HCT116 (cell line): Measurements from ENCODE around the gene PAX2. TPM values are rescaled to one million over a fixed set of nuclear protein-coding genes. Genes with fewer than 3 reads are reported as not detected.
A peak's percentile ranks its signal among the peaks of the same experiment; 100 is the strongest.

Source experiments
- ATAC-seq: fragments of 200-7000 bp; cut with Tn5 transposase; 2 replicates; pipeline ENCODE4 v1.9.1; 2020; ENCODE audit warnings: mild to moderate bottlenecking, moderate library complexity
- BruUV-seq: library from RNA; stranded (reverse); fragments of 400-500 nt; replicated peaks from 2 replicates; lab custom pipeline; 2021; lab: Mats Ljungman, UMichigan
- CTCF ChIA-PET: fragments of 300-600 bp; sonication (Branson Sonifier 250); formaldehyde crosslinking; loops from one replicate; lab custom pipeline; 2021; ENCODE audit warnings: antibody characterized with exemption; lab: Charles Lee
- POLR2A ChIA-PET: fragments of 300-600, 350-600 bp; sonication (Branson Sonifier 250); formaldehyde crosslinking; loops from one replicate; lab custom pipeline; 2021; ENCODE audit warnings: antibody characterized with exemption; lab: Charles Lee
- RAD21 ChIA-PET, 2 experiments: fragments of 300-600 bp; sonication (Branson Sonifier 250); formaldehyde crosslinking; loops; one replicate each; lab custom pipeline; 2023; ENCODE audit warnings: low total read pairs in 2 of 2; ENCODE audit not compliant: uncharacterized antibody in 2 of 2, unreplicated experiment in 2 of 2, low non-redundant PET in 1 of 2; lab: Charles Lee
- DNase-seq: peaks from one replicate; pipeline ENCODE4 v3.0.0-alpha.2; 2010; ENCODE audit warnings: low read depth, low spot score
- H2AFZ ChIP-seq: fragments of 200-600 bp; shearing (Covaris generic), sonication (generic); 2 replicates; pipeline ENCODE4 v1.6.1; 2017; ENCODE audit warnings: low read depth, mixed run types, mixed read lengths, antibody characterized with exemption, low read length; ENCODE audit not compliant: poor library complexity, severe bottlenecking
- H3K27ac ChIP-seq: 2 replicates; pipeline ENCODE4 v1.5.1; 2012; ENCODE audit warnings: low read depth, low read length
- H3K27me3 ChIP-seq: fragments of 200-600 bp; sonication (generic); 2 replicates; pipeline ENCODE4 v1.6.1; 2016; ENCODE audit warnings: mixed run types, low read length, mixed read lengths; ENCODE audit not compliant: insufficient read depth
- H3K36me3 ChIP-seq, 2 experiments: fragments of 200-500 bp in 1 of 2; fragments of 200-600 bp in 1 of 2; sonication (Bioruptor generic) in 1 of 2; sonication (generic) in 1 of 2; 2 replicates each; pipeline versions ENCODE4 v1.5.1 to v1.6.1; 2014 to 2016; ENCODE audit warnings: low read length in 2 of 2, inconsistent platforms in 1 of 2, mixed read lengths in 1 of 2, mixed run types in 1 of 2; ENCODE audit not compliant: insufficient read depth in 2 of 2, control insufficient read depth in 1 of 2
- H3K4me1 ChIP-seq, 2 experiments: fragments of 200-600 bp in 1 of 2; sonication (generic) in 1 of 2; 2 replicates each; pipeline versions ENCODE4 v1.5.1 to v1.6.1; 2012 to 2017; ENCODE audit warnings: low read length in 2 of 2, inconsistent platforms in 1 of 2, mild to moderate bottlenecking in 1 of 2, mixed read lengths in 1 of 2, mixed run types in 1 of 2, moderate library complexity in 1 of 2; ENCODE audit not compliant: insufficient read depth in 2 of 2, control insufficient read depth in 1 of 2
- H3K4me2 ChIP-seq: fragments of 200-600 bp; sonication (generic); 2 replicates; pipeline ENCODE4 v1.6.1; 2017; ENCODE audit warnings: mixed run types, low read length, mixed read lengths
- H3K4me3 ChIP-seq, 2 experiments: fragments of 200-600 bp in 1 of 2; sonication (generic) in 1 of 2; replicated peaks in 1 of 2; 2 replicates each; pipeline ENCODE4 v1.5.1; 2011 to 2016; ENCODE audit warnings: low read length in 2 of 2, control low read depth in 1 of 2, low read depth in 1 of 2, mild to moderate bottlenecking in 1 of 2, mixed read lengths in 1 of 2, mixed run types in 1 of 2
- H3K79me2 ChIP-seq: fragments of 200-600 bp; sonication (generic); 2 replicates; pipeline ENCODE4 v1.6.1; 2017; ENCODE audit warnings: mild to moderate bottlenecking, mixed run types, low read length, moderate library complexity, mixed read lengths; ENCODE audit not compliant: insufficient read depth
- H3K9ac ChIP-seq: fragments of 200-600 bp; sonication (generic); 2 replicates; pipeline ENCODE4 v1.6.1; 2016; ENCODE audit warnings: low read length, mixed read lengths
- H3K9me2 ChIP-seq: fragments of 200-600 bp; sonication (generic), shearing (Covaris generic); 2 replicates; pipeline ENCODE4 v1.6.1; 2017; ENCODE audit warnings: mixed run types, mild to moderate bottlenecking, moderate library complexity; ENCODE audit not compliant: insufficient read depth
- H3K9me3 ChIP-seq, 2 experiments: fragments of 200-500 bp in 1 of 2; fragments of 200-600 bp in 1 of 2; sonication (Bioruptor generic) in 1 of 2; sonication (generic) in 1 of 2; 2 replicates each; pipeline ENCODE4 v1.6.1; 2014 to 2017; ENCODE audit warnings: low read length in 2 of 2, mixed read lengths in 2 of 2, inconsistent platforms in 1 of 2, low read depth in 1 of 2, mild to moderate bottlenecking in 1 of 2, mixed run types in 1 of 2, moderate library complexity in 1 of 2; ENCODE audit not compliant: control insufficient read depth in 1 of 2, insufficient read depth in 1 of 2
- H4K20me1 ChIP-seq: fragments of 200-600 bp; sonication (generic), shearing (Covaris generic); 2 replicates; pipeline ENCODE4 v1.6.1; 2017; ENCODE audit warnings: mixed run types, mild to moderate bottlenecking, moderate library complexity; ENCODE audit not compliant: insufficient read depth
- CEBPB ChIP-seq: IDR thresholded peaks from 2 replicates; pipeline ENCODE4 v1.6.1; 2012; ENCODE audit warnings: low read depth
- EGR1 ChIP-seq: IDR thresholded peaks from 2 replicates; pipeline ENCODE4 v1.6.1; 2012; ENCODE audit warnings: low read depth
- JUND ChIP-seq: IDR thresholded peaks from 2 replicates; pipeline ENCODE4 v1.6.1; 2012
- SIN3A ChIP-seq: IDR thresholded peaks from 2 replicates; pipeline ENCODE4 v1.6.1; 2012; ENCODE audit warnings: low read depth
- SP1 ChIP-seq: IDR thresholded peaks from 2 replicates; pipeline ENCODE4 v1.6.1; 2012; ENCODE audit warnings: low read depth
- SRF ChIP-seq: IDR thresholded peaks from 2 replicates; pipeline ENCODE4 v1.6.1; 2012; ENCODE audit warnings: low read depth
- YY1 ChIP-seq: IDR thresholded peaks from 2 replicates; pipeline ENCODE4 v1.6.1; 2011; ENCODE audit warnings: low read length, low read depth, moderate library complexity, mild to moderate bottlenecking; ENCODE audit not compliant: insufficient replicate concordance; ENCODE audit errors: extremely low read depth
- ZFX ChIP-seq: fragments of 450-650 bp; IDR thresholded peaks from 2 replicates; pipeline ENCODE4 v1.6.1; 2017
- intact Hi-C: fragments of 100-400 bp; cut with micrococcal nuclease; formaldehyde crosslinking; loops from 2 replicates; pipeline ENCODE4 v1.10.0; 2022
- total RNA-seq: library from RNA; stranded (reverse); gene quantifications from one replicate; pipeline ENCODE4 v1.2.1, GENCODE V29; 2021; ENCODE audit not compliant: unreplicated experiment
- TF ChIP-seq, protein P1 (sequence below): IDR thresholded peaks from 2 replicates; pipeline ENCODE4 v1.6.1; 2011; ENCODE audit warnings: mild to moderate bottlenecking, low read length, moderate library complexity; ENCODE audit not compliant: insufficient replicate concordance; ENCODE audit errors: extremely low read depth
- TF ChIP-seq, protein P2 (sequence below): IDR thresholded peaks from 2 replicates; pipeline ENCODE4 v1.6.1; 2012
- TF ChIP-seq, protein P3 (sequence below): IDR thresholded peaks from 2 replicates; pipeline ENCODE4 v1.6.1; 2012
- TF ChIP-seq, protein P4 (sequence below): IDR thresholded peaks from 2 replicates; pipeline ENCODE4 v1.6.1; 2012; ENCODE audit warnings: low read depth

PAX2 gene
- total RNA-seq, 1 experiment from 2014 or later, result 5.0 TPM

DNA sequence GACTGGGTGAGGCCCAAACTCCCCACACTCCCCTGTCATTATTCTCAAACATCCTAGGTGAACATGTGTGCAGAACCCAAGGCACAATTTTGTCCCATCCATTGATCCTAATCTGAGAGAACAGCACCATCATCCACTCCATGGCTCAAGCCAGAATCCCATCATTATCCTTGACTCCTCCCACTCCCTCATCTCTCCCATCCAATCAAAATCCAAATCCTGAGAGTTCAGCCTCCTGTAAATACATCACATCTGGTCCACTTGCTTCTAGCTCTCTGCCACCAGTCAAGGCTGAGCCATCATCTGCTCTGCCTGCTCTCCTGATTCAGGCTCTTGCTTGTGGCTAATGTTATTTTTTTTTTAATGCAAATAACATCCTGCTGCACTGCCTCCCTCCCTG, 91.5 kb downstream of the PAX2 start:
- Histone ChIP-seq H3K4me1 (no peaks in the 10 kb centered on the region), H3K27me3 (peaks cover 8% of the 10 kb centered on the region; the same call in 1 of the 2 replicates), H3K9me3 (no peaks in the 10 kb centered on the region), H3K79me2 (no peaks in the 10 kb centered on the region), H2AFZ (no peak overlapping the region), H3K4me2 (no peak overlapping the region), H3K9ac (no peak overlapping the region), H3K27ac (no peak overlapping the region)
- CTCF ChIA-PET, result no interaction called here
- peak; percentile 53; the same call in 1 of the 2 replicates for ATAC-seq
- TF ChIP-seq YY1, result no peak
- TF ChIP-seq JUND, result no peak
- TF ChIP-seq, protein P1, sequence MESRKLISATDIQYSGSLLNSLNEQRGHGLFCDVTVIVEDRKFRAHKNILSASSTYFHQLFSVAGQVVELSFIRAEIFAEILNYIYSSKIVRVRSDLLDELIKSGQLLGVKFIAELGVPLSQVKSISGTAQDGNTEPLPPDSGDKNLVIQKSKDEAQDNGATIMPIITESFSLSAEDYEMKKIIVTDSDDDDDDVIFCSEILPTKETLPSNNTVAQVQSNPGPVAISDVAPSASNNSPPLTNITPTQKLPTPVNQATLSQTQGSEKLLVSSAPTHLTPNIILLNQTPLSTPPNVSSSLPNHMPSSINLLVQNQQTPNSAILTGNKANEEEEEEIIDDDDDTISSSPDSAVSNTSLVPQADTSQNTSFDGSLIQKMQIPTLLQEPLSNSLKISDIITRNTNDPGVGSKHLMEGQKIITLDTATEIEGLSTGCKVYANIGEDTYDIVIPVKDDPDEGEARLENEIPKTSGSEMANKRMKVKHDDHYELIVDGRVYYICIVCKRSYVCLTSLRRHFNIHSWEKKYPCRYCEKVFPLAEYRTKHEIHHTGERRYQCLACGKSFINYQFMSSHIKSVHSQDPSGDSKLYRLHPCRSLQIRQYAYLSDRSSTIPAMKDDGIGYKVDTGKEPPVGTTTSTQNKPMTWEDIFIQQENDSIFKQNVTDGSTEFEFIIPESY, result no peak
- TF ChIP-seq, protein P2, sequence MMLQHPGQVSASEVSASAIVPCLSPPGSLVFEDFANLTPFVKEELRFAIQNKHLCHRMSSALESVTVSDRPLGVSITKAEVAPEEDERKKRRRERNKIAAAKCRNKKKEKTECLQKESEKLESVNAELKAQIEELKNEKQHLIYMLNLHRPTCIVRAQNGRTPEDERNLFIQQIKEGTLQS, result no peak
- TF ChIP-seq, protein P3, sequence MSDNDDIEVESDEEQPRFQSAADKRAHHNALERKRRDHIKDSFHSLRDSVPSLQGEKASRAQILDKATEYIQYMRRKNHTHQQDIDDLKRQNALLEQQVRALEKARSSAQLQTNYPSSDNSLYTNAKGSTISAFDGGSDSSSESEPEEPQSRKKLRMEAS, result no peak
- TF ChIP-seq SRF, result no peak
- TF ChIP-seq EGR1, result no peak
- TF ChIP-seq, protein P4, sequence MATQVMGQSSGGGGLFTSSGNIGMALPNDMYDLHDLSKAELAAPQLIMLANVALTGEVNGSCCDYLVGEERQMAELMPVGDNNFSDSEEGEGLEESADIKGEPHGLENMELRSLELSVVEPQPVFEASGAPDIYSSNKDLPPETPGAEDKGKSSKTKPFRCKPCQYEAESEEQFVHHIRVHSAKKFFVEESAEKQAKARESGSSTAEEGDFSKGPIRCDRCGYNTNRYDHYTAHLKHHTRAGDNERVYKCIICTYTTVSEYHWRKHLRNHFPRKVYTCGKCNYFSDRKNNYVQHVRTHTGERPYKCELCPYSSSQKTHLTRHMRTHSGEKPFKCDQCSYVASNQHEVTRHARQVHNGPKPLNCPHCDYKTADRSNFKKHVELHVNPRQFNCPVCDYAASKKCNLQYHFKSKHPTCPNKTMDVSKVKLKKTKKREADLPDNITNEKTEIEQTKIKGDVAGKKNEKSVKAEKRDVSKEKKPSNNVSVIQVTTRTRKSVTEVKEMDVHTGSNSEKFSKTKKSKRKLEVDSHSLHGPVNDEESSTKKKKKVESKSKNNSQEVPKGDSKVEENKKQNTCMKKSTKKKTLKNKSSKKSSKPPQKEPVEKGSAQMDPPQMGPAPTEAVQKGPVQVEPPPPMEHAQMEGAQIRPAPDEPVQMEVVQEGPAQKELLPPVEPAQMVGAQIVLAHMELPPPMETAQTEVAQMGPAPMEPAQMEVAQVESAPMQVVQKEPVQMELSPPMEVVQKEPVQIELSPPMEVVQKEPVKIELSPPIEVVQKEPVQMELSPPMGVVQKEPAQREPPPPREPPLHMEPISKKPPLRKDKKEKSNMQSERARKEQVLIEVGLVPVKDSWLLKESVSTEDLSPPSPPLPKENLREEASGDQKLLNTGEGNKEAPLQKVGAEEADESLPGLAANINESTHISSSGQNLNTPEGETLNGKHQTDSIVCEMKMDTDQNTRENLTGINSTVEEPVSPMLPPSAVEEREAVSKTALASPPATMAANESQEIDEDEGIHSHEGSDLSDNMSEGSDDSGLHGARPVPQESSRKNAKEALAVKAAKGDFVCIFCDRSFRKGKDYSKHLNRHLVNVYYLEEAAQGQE, result no peak
- no peak for TF ChIP-seq SP1
- TF ChIP-seq SIN3A, result no peak
- no peak for TF ChIP-seq CEBPB
- TF ChIP-seq ZFX, result no peak
- TF ChIP-seq, all 23 proteins: peak for 0
- H3K36me3 ChIP-seq, result no peaks in the 10 kb centered on the region
- RAD21 ChIA-PET, result no interaction called here
- no TSS peak for BruUV-seq
- intact Hi-C loops, result no loop called here
- no peak for DNase-seq
- no peaks in the 10 kb centered on the region for H3K9me2 ChIP-seq
- no peak overlapping the region for H3K4me3 ChIP-seq
- POLR2A ChIA-PET, result no interaction called here
- H4K20me1 ChIP-seq, result no peaks in the 10 kb centered on the region
